ENCODE data around the gene CDHR2. TPM values are rescaled to one million over a fixed set of nuclear protein-coding genes. Genes with fewer than 3 reads are reported as not detected.

The CDHR2 gene

Small RNA genes within 50 kb of the gene (small RNA-seq; reads per million reads assigned to genes)
- gene MIR4281 (ENCODE audit: insufficient read depth), result not detected
- gene RF00019 (ENCODE audit: insufficient read depth), result not detected
- not detected for gene RN7SL684P (ENCODE audit: insufficient read depth)

Data from mesendoderm (in vitro differentiated cells).